MG63 (cell line): ENCODE data around the gene RNF111. TPM values are rescaled to one million over a fixed set of nuclear protein-coding genes. Genes with fewer than 3 reads are reported as not detected.
"Not testable (repeated sequence)": the region's sequence is repeated elsewhere in the genome, so short reads cannot be mapped to it uniquely, and the experiment has no call there.

Experiments used
- DNase-seq: peaks from one replicate; pipeline ENCODE4 v3.0.0-alpha.2; 2020
- H3K27me3 ChIP-seq: fragments of 250-450 bp; sonication (Bioruptor Pico); 2 replicates; pipeline ENCODE4 v1.5.1; 2020; ENCODE audit warnings: mild to moderate bottlenecking, moderate library complexity
- H3K36me3 ChIP-seq: fragments of 250-450 bp; sonication (Bioruptor Pico); 2 replicates; pipeline ENCODE4 v1.5.1; 2020; ENCODE audit warnings: mild to moderate bottlenecking, moderate library complexity
- H3K4me3 ChIP-seq: fragments of 250-450 bp; sonication (Bioruptor Pico); 2 replicates; pipeline ENCODE4 v1.5.1; 2020; ENCODE audit warnings: mild to moderate bottlenecking, moderate library complexity
- H3K9me3 ChIP-seq: fragments of 250-450 bp; sonication (Bioruptor Pico); 2 replicates; pipeline ENCODE4 v1.5.1; 2020; ENCODE audit warnings: mild to moderate bottlenecking, moderate library complexity
- total RNA-seq: library from RNA; depleted of rRNA; stranded (reverse); fragments of >200 nt; shearing (Covaris generic); gene quantifications from 2 replicates; pipeline ENCODE4 v1.2.3, GENCODE V29; 2014; ENCODE audit warnings: low replicate concordance; rRNA removed

RNF111 gene
- total RNA-seq, 1 experiment from 2014 or later: 16.0 TPM

- Histone ChIP-seq H3K9me3 (no peaks in the 10 kb centered on the region), H3K36me3 (peaks cover 57% of the 10 kb centered on the region), H3K27me3 (no peaks in the 10 kb centered on the region), H3K4me3 (no peak overlapping the region)
- DNase-seq: no peak
Measured at GRCh38 chr15:59140422-59141226, 153.2 kb downstream of the RNF111 start.

- no peak overlapping the region for H3K4me3 ChIP-seq
- no peaks in the 10 kb centered on the region for H3K9me3 ChIP-seq
- H3K36me3 ChIP-seq: peaks cover 39% of the 10 kb centered on the region
- no peak for DNase-seq
- no peaks in the 10 kb centered on the region for H3K27me3 ChIP-seq
Measured at GRCh38 chr15:59143281-59143680, 155.8 kb downstream of the RNF111 start.

GRCh38 chr15:59144594-59144993, 157.1 kb downstream of the RNF111 start:
- not testable (repeated sequence) for H3K4me3 ChIP-seq, H3K27me3 ChIP-seq, DNase-seq, H3K9me3 ChIP-seq
- peaks cover 33% of the 10 kb centered on the region for H3K36me3 ChIP-seq

Other genes starting within 250 kb of the RNF111 start
- 140 and 158 TPM in 2 replicates for gene ADAM10, start 238.0 kb upstream of the RNF111 start, total RNA-seq
- gene MINDY2, start 216.4 kb upstream of the RNF111 start, total RNA-seq: 4.7 and 7.4 TPM in 2 replicates
- 43.9 and 50.6 TPM in 2 replicates for gene SLTM, start 54.0 kb upstream of the RNF111 start, total RNA-seq
- 89.4 and 94.5 TPM in 2 replicates for gene CCNB2, start 117.5 kb downstream of the RNF111 start, total RNA-seq
- not detected in 2 replicates for gene LDHAL6B, start 219.2 kb downstream of the RNF111 start, total RNA-seq